Coronary artery (tissue), 2 donors: ENCODE measurements around the gene NFIX.

Experiments
- DNase-seq: peaks from one replicate; pipeline ENCODE4 v3.0.0-alpha.2; 2017; ENCODE audit warnings: low spot score
- H3K27ac ChIP-seq, 2 donors: fragments of 200-600 bp; sonication (generic); one replicate each; pipeline ENCODE4 v1.5.1; 2016 to 2019
- H3K4me3 ChIP-seq: fragments of 200-600 bp; sonication (generic); 2 replicates; pipeline ENCODE4 v1.5.1; 2016; ENCODE audit warnings: mild to moderate bottlenecking, moderate library complexity
- CTCF ChIP-seq: fragments of 200-600 bp; sonication (generic); IDR thresholded peaks from one replicate; pipeline ENCODE4 v1.5.1; 2019; ENCODE audit warnings: antibody characterized with exemption

Gene NFIX

DNA sequence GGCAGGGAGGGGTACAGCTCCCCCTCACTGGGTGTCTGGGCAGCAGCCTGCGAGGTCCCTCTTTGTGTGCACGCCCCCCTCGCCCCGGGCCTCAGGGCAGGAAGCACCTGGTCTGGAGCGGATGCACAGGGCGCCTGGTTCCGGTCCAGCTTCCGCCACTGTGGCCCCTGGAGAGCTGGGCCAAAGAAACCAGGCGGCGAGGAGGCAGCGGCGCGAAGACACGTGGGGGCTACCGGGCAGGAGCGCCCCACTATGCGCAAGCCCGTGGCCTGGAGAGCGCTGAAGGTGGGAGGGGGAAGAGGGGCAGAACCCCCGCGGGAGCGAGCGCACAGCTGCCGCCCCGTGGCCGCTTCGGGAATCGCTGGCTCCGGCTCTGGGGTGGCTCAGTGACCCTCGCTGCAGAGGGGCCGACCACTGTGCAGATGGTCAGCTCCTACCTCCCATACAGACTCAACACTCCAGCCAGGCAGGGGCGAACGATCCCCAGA lies 109.1 kb downstream of the NFIX start:
- TF ChIP-seq CTCF, result peak; percentile 61
- no peak for DNase-seq
- peak overlapping the region in 1 of 2 donors; percentile 82 for H3K27ac ChIP-seq
- H3K4me3 ChIP-seq, result peak overlapping the region; percentile 53

GRCh38 chr19:13104848-13105711 lies 109.8 kb downstream of the NFIX start:
- Histone ChIP-seq H3K4me3 (peak overlapping the region; percentile 53), H3K27ac (peak overlapping the region in 1 of 2 donors; percentile 82)
- TF ChIP-seq CTCF, result no peak
- no peak for DNase-seq

DNA sequence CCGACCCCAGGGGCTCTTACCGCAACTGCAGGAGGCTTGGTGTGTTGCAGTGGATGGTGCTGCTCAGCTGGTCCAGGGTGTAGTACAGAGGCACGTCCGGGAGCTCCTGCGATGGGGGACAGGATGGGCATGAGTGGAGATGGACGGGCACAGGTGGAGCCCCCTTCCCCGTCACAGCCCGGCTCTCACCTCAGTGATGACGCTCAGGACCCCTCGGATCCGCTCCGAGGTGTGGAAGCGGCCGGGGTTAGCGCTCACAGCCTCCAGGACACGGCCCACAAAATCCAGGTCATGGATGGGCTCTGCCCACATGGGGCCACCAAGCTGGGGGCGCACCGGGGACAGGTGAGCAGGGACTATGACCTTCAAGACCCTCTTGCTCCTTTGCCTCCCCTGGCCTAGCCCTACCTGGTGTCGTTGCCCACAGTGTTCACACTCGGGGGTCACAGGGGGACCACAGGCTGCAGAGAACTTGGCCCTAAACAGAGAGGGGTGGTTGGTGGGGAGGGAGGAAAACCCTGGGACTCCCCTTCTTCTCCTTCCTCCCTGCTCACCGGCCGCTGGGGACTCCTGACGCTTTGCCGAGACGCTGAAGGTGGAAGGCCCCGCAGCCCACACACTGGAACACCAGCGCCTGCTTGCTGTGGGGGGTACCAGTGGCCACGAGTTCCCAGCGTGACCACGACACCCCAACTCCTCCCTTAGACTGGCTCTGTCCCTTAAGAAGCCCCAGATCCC lies 114.3 kb downstream of the NFIX start:
- Histone ChIP-seq H3K27ac (no peak overlapping the region), H3K4me3 (no peak overlapping the region)
- peak; percentile 67 for DNase-seq
- TF ChIP-seq CTCF, result no peak

DNA sequence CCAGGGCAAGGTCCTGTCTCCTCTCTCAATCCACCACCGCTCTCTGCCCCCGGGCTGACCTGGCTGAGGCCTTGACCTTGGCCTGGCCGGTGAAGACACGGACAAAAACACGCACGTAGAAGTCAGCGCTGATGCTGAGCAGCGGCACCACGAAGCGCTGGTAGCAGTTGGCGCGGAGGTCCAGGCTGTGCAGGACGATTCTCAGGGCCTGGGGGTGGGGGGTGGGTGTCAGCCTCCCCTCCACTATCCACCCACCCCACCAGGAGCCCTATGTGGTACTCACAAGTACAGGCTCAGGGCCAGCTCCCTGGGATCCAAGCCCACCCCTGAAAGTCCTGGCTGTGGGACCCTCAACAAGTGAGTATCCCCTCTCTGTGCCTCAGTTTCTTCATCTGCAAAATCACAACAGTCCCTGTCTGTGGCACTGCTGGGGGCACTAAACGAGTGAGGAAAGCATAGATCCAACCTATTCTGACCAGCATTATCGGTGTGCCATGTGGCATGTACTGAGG lies 114.9 kb downstream of the NFIX start:
- H3K4me3 ChIP-seq, result no peak overlapping the region
- peak; percentile 67 for DNase-seq
- TF ChIP-seq CTCF, result no peak
- H3K27ac ChIP-seq, result no peak overlapping the region

GRCh38 chr19:13112555-13112954 lies 117.3 kb downstream of the NFIX start:
- Histone ChIP-seq H3K27ac (no peak overlapping the region), H3K4me3 (no peak overlapping the region)
- no peak for TF ChIP-seq CTCF
- DNase-seq, result no peak

- no peak for DNase-seq
- no peak for TF ChIP-seq CTCF
- peak overlapping the region; percentile 89 for H3K4me3 ChIP-seq
- H3K27ac ChIP-seq, result peak overlapping the region in 1 of 2 donors; percentile 74
These were observed 120.6 kb downstream of the NFIX start for GRCh38 chr19:13115936-13116281.
